Activated naive CD8-positive, alpha-beta T cell treated with anti-CD3 and anti-CD28 coated beads, Interleukin-2, amount 50 U/mL, for 24 hours (primary cell): ENCODE data around the gene CFAP57.

Experiments
- ATAC-seq: fragments of 150-1000 bp; cut with Tn5 transposase; one replicate; pipeline ENCODE4 v1.10.0; 2021
- DNase-seq: peaks from one replicate; pipeline ENCODE4 v3.0.0; 2021
- H3K27ac Mint-ChIP-seq: one replicate; pipeline ENCODE4 v1.8.0; 2021; ENCODE audit warnings: mild to moderate bottlenecking, mixed read lengths
- H3K27me3 Mint-ChIP-seq: one replicate; pipeline ENCODE4 v1.8.0; 2021; ENCODE audit warnings: mixed read lengths
- H3K36me3 Mint-ChIP-seq: one replicate; pipeline ENCODE4 v1.8.0; 2021; ENCODE audit warnings: low read depth, mixed read lengths
- H3K4me1 Mint-ChIP-seq: one replicate; pipeline ENCODE4 v1.8.0; 2021; ENCODE audit warnings: mixed read lengths
- H3K4me3 Mint-ChIP-seq: one replicate; pipeline ENCODE4 v1.8.0; 2021; ENCODE audit warnings: mild to moderate bottlenecking, moderate library complexity, mixed read lengths
- H3K9me3 Mint-ChIP-seq: one replicate; pipeline ENCODE4 v1.8.0; 2021; ENCODE audit warnings: mixed read lengths

The CFAP57 gene

DNA sequence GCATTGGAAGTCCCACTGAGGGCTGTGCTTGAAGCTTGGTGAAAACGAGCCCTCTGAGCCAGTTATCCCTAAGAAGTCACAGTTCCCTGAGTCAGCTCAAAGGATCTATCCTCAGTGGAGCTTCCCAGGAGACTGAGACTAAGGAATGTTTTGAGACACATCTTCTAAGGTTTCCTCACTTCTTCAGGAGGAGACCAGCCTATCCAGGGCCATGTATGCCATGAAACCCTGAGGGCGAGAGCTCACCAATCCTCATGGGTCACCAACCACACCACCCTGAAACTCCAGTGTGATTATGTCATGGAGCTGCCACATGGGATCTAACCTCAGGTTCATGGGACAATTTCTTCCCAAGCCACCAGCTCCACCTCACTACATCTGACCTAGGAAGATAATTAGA, 121.0 kb downstream of the CFAP57 start:
- H3K4me3 Mint-ChIP-seq: no peak overlapping the region
- no peaks in the 10 kb centered on the region for H3K36me3 Mint-ChIP-seq
- H3K27ac Mint-ChIP-seq: no peak overlapping the region
- DNase-seq: no peak
- H3K4me1 Mint-ChIP-seq: peaks cover 12% of the 10 kb centered on the region
- H3K9me3 Mint-ChIP-seq: no peaks in the 10 kb centered on the region
- no peaks in the 10 kb centered on the region for H3K27me3 Mint-ChIP-seq
- ATAC-seq: no peak

DNA sequence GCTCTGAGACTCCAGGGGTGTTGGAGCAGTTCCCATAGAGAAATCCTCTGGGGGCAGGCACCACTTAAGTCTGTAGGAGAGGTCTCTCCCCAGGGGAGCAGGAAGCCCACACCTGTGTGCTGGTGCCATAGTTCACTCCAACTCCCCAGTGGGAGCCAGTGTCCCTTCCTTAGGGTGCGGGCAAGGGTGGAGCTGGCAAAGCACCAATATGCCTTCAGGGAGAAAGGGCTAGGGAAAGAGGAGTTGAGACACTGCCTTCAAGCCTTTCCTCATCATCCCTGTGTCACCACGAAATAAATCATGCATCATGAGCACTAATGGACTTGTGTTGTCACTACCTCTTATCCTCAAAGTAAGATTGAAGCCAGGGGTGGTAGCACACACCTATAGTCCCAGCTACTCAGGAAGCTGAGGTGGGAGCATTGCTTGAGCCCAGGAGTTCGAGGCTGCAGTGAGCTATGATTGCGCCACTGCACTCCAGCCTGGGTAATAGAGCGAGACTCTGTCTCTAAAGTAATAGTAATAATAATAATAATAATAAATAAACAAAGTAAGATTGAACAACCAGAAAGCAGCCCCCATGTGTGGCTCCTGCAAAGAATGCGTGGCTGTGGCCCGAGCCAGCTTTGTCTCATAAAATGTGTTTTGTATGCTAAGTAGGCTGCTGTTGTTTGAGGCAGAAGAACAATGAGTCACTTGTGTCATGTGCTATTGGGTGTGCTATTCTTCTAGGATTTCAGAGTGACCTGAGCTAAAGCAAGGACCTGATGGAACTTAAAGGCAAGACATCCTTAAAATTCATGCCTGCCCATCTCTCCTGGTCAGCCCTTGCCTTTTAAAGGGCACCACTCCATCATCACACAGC, 122.0 kb downstream of the CFAP57 start:
- DNase-seq: no peak
- ATAC-seq: no peak
- Mint-ChIP-seq H3K36me3 (no peaks in the 10 kb centered on the region), H3K4me3 (no peak overlapping the region), H3K4me1 (peaks cover 12% of the 10 kb centered on the region), H3K27me3 (no peaks in the 10 kb centered on the region), H3K27ac (no peak overlapping the region), H3K9me3 (no peaks in the 10 kb centered on the region)

DNA sequence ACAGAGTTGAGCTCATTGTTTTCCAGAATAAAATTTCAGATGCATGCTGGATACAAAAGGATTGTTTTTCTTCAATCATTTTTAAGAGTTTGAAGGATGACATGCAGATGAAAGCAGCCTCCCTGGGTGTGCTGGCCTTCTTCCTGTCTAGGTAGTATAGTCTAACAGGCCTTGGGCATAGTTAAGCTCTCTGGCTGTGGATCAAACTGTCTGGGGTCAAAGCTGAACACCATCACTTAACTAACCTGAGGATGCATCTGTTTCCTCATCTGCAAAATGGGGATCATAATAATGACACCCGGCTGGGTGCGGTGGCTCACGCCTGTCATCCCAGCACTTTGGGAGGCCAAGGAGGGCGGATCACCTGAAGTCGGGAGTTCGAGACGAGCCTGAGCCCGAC, 122.6 kb downstream of the CFAP57 start:
- H3K27ac Mint-ChIP-seq: no peak overlapping the region
- no peak for DNase-seq

DNA sequence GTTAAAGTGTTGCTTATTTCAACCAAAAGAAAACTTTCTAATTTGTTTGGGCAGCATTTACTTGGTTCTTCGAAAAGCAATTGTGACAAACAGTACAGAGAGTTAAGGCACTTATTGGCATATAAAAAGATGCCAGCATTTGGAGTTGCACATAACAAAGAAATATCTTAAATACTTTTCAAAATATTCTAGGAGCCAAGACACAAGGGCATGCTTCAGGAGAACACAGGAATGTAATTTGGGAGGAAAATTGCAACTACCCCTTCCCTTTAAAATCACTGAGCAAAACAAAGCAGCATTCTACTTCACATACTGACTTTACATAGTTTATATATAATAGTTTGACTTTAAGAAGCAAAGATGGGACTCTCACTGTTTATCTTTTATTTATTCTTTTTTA, 124.1 kb downstream of the CFAP57 start:
- Mint-ChIP-seq H3K9me3 (no peaks in the 10 kb centered on the region), H3K27me3 (no peaks in the 10 kb centered on the region), H3K4me3 (no peak overlapping the region), H3K36me3 (no peaks in the 10 kb centered on the region), H3K4me1 (peaks cover 12% of the 10 kb centered on the region), H3K27ac (no peak overlapping the region)
- no peak for ATAC-seq
- DNase-seq: no peak

More for the DNA sequence above, 122.6 kb downstream of the CFAP57 start:
- Mint-ChIP-seq H3K36me3 (no peaks in the 10 kb centered on the region), H3K9me3 (no peaks in the 10 kb centered on the region), H3K27me3 (no peaks in the 10 kb centered on the region), H3K4me3 (no peak overlapping the region), H3K4me1 (peaks cover 12% of the 10 kb centered on the region)
- ATAC-seq: no peak

DNA sequence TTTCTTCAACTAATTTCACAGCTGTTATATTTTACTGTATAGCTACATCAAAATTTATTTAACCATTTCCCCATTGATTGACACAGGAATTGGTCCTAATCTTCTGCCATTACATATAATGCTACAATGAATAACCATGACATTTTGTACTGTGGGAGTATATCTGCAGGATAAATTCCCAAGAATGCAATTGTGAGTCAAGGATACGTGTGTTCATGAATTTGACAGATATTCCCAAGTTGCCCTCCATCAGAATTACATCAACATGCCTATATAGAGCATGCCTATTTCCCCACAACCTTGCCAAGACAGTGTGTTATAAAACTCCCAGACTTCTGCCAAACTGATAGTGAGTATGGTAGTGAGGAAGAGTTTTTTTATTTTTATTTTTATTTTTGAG, 125.9 kb downstream of the CFAP57 start:
- no peaks in the 10 kb centered on the region for H3K36me3 Mint-ChIP-seq
- no peaks in the 10 kb centered on the region for H3K9me3 Mint-ChIP-seq
- DNase-seq (no peak), ATAC-seq (no peak)
- no peak overlapping the region for H3K27ac Mint-ChIP-seq
- H3K4me1 Mint-ChIP-seq: peaks cover 12% of the 10 kb centered on the region
- no peaks in the 10 kb centered on the region for H3K27me3 Mint-ChIP-seq
- H3K4me3 Mint-ChIP-seq: no peak overlapping the region

DNA sequence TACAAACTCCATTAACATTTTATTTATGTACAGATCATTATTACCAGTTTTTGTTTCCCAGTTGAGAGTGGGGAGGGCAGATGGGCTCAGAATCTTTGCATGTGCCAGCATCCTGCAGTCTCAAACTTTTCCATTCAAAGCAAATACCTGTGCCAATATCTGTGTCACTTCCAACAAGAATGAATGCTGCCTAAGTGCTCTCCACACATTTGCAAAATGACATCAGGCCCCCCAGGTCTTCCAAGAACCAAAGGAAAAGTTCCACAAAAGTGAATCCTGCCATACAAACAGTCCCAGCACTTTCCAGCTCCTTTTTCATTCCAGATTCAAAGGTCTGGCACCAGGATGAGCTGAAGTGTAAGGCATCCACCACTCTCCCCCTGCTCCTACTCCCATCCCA, 127.0 kb downstream of the CFAP57 start:
- Mint-ChIP-seq H3K4me1 (peaks cover 12% of the 10 kb centered on the region), H3K27ac (no peak overlapping the region), H3K9me3 (no peaks in the 10 kb centered on the region), H3K4me3 (no peak overlapping the region), H3K27me3 (no peaks in the 10 kb centered on the region), H3K36me3 (no peaks in the 10 kb centered on the region)
- DNase-seq (no peak), ATAC-seq (no peak)

DNA sequence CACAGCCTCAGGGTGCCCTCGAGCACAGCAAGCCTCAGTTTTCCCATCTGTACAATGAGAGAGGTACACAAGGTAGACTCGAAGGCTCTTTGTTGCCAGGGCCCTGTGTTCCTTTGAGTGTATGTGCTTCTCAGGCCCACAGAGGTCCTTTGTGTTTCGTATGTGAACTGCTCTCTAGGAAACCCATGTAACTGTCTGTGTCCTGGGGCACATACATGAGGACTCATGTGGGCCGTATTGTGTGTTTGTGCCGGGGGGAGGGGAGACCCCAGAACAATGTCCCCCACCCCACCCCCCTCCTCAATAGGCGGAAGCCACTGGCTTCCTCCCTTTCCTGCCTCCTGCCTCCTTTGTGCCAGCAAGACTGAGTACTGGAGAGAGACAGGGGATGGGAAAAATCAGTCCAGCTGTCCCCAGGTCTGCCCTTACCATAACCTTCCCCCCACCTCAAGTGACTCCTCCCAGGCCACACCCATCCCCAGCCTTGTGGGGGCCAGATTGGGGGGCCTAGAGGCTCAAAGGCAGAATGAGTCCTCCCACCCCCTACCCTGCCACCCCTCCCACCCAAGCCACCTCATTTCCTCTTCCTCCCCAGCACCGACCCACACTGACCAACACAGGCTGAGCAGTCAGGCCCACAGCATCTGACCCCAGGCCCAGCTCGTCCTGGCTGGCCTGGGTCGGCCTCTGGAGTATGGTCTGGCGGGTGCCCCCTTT, 128.4 kb downstream of the CFAP57 start, which contains the start of gene TIE1:
Gene TIE1, plus strand, starts transcription at position 605 of the 717 bp plus-strand sequence. Its CDS starts 90 bp downstream, at position 695.
- H3K27ac Mint-ChIP-seq: no peak within 1 kb of the TSS
- DNase-seq (no peak), ATAC-seq (no peak)
- peaks cover 6% of the 10 kb centered on the region for H3K4me1 Mint-ChIP-seq
- no peaks in the 10 kb centered on the region for H3K36me3 Mint-ChIP-seq
- no peak within 1 kb of the TSS for H3K4me3 Mint-ChIP-seq
- no peaks in the 10 kb centered on the region for H3K9me3 Mint-ChIP-seq
- no peaks in the 10 kb centered on the region for H3K27me3 Mint-ChIP-seq

DNA sequence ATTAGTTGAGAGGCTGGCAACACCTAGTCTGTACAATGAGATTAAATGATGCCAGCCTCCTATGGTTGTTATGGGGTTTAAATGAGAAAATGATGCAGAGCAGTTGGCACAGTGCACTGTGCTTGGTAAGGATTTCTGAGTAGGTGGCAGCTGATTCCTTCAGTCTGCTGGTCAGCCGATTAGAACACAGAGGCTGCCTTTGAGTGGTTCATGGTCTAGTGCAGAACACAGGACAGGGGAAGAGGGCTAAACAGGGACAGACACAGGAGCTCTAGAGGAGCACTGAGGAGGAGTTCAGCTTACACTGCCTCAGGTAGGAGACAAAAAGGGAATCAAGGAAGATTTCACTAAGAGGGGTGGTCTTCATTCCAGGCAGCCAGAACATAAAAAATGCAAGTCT, 130.1 kb downstream of the CFAP57 start:
- no peaks in the 10 kb centered on the region for H3K36me3 Mint-ChIP-seq
- no peak overlapping the region for H3K4me3 Mint-ChIP-seq
- ATAC-seq: no peak
- no peaks in the 10 kb centered on the region for H3K9me3 Mint-ChIP-seq
- no peaks in the 10 kb centered on the region for H3K4me1 Mint-ChIP-seq
- peaks cover 3% of the 10 kb centered on the region for H3K27me3 Mint-ChIP-seq
- H3K27ac Mint-ChIP-seq: no peak overlapping the region
- no peak for DNase-seq

DNA sequence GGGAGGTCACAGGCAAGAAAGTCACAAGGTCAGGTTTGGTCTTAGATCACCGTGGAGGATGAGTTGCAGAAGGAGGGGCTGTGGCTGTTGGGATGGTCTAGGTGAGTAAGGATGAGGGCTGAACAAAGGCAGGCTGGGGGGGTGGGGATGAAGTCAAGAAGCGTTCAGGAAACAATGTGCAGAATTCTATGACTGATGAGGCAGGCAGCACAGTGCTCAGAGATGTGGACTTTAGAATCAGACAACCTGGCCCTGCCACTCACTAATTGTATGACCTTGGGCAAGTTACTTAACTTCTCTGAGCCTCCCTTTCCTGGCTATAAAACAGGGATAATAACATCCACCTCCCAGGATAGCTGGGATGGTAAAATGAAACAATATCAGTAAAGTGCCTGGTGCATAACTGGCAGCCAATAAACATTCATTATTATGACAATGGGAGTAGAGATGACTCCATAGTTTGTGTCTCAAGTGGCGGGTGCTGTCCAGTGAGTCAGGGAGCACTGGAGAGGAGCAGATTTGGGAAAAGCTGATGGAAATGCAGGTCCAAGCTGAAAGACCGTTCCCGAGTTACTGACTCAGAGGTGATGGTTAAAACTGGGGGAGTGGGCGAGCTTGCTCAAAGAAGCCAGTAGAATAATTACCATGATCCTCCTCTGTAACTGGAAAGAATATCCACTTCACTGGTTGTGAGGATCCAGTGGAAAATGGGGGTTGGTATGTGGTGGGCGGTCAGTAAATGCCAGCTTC, 130.8 kb downstream of the CFAP57 start:
- Mint-ChIP-seq H3K36me3 (no peaks in the 10 kb centered on the region), H3K9me3 (no peaks in the 10 kb centered on the region), H3K4me3 (no peak overlapping the region), H3K27me3 (peaks cover 3% of the 10 kb centered on the region), H3K4me1 (no peaks in the 10 kb centered on the region), H3K27ac (no peak overlapping the region)
- no peak for ATAC-seq
- no peak for DNase-seq

DNA sequence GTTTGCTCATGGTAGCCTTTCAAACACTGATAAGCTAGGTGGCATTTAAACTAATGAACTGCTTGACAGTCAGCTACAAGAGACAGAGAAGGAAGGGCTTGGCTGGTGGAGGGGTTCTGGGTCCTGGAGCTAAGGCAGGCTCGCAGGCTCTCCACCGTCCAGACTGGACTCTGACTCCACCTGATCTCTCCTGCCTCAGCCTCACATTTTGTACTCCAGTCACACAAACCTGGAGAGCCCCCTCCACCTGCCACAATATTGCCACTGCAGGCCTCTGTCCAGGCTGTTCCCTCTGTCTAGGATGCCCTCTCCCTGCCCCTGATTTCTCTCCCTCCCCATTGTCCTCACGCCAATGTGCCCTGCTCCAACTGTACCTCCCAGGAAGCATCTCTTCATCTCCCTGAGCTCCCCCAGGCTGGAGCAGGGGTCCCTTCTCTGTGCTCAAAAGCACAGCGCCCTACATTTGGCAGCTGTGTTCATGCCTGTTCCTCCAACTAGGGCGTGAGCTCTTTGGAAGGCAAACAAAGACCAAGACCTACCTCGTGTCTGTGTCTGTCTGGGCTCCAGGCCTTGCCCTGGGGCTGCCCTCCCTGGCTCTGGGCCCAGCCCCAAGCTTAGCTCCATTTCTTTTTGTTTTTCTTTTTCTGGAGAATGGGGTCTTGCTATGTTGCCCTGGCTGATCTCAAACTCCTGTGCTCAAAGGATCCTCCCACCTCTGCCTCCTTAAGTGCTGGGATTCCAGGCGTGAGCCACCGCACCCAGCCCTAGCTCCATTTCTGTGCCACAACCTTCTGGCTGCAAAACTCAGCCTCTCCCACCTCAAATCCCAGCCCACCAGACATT, 131.6 kb downstream of the CFAP57 start:
- H3K27me3 Mint-ChIP-seq: peaks cover 3% of the 10 kb centered on the region

More for the DNA sequence above, 131.6 kb downstream of the CFAP57 start:
- Mint-ChIP-seq H3K9me3 (no peaks in the 10 kb centered on the region), H3K36me3 (no peaks in the 10 kb centered on the region), H3K4me3 (no peak overlapping the region), H3K4me1 (no peaks in the 10 kb centered on the region), H3K27ac (no peak overlapping the region)
- no peak for DNase-seq
- no peak for ATAC-seq
